Islet of Langerhans (tissue), 1 donor: ENCODE measurements around the gene RARA.
"Not testable (repeated sequence)": the region's sequence is repeated elsewhere in the genome, so short reads cannot be mapped to it uniquely, and the experiment has no call there.

Experiments used
- FAIRE-seq: peaks from one replicate; lab custom pipeline; 2011; peaks lifted over from hg19 to GRCh38; lab: Jason Lieb, UNC

The RARA gene

GRCh38 chr17:40358323-40359038, 49.5 kb downstream of the RARA start:
- no peak for FAIRE-seq

GRCh38 chr17:40360091-40360490, 51.1 kb downstream of the RARA start:
- FAIRE-seq, result no peak

DNA sequence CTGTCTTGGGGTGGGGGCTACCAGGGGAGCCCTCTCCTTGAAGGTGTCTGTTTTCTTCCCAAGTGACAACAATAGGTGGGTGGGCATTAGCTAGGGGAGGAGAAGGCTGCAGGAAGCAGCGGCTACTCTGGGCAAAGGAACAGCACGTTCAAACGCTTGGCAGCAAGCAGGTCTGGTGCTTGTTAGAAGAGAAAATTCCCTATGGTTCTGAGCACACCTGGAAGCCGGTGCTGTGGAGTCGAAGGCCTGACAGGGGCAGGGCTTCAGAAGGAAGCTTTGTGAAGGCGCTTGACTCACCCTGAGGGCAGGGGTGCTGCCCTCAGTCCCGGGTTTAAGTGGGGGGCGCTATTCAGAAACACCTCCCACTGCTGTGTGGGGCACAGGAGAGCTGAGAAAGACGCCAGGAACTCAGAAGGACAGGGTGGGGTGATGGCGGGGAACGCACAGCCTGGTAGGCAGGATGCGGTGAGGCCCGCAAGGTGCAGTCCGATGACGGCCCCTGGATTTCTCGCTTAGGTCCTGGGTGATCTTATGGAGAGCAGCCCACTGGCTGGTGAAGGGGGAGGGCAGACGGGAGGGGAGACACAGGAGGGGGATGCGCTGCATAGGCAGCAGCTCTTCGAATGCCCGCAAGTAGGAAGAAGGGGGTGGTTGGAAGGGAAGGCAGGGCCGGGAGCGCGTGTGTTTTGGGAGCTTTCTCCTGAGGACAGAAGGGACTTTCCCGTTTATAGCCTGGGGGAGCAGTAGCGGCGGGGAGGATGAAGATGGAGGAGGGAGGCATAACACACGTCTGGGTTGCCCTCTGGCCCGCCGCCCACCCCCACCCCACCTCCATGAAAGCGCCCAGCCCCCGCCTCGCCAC, 52.3 kb downstream of the RARA start:
- FAIRE-seq, result no peak

- no peak for FAIRE-seq
Measured at GRCh38 chr17:40361925-40362695, 53.1 kb downstream of the RARA start.

- no peak for FAIRE-seq
Measured at GRCh38 chr17:40362696-40363110, 53.7 kb downstream of the RARA start.

DNA sequence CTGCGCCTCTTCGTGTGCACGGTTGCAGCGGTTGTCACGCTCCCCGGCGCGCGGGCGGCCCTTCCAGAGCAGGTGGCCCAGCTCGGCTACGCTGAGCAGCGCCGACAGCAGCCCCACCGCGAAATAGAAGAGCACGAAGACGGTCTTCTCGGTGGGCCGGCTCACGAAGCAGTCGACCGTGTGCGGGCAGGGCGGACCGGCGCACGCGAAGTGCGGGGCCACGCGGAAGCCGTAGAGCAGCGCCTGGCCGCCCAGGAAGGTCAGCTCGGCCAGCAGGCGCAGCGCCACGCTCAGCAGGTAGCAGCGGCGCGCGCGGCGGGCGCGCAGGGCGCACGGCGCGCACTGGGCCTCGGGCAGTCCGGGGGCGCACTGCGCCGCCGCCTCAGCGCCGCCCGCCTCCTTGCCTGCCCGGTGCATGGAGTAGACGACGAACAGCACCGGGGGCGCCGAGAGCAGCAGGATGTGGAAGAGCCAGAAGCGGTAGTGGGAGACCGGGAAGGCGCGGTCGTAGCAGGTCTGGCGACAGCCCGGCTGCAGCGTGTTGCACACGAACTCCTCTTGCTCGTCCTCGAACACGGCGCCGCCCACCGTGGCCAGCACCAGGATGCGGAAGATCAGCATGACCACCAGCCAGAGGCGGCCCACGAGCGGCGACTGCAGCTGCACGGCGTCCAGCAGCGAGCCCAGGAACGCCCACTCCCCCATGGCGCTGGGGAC, 54.3 kb downstream of the RARA start:
- FAIRE-seq, result no peak

DNA sequence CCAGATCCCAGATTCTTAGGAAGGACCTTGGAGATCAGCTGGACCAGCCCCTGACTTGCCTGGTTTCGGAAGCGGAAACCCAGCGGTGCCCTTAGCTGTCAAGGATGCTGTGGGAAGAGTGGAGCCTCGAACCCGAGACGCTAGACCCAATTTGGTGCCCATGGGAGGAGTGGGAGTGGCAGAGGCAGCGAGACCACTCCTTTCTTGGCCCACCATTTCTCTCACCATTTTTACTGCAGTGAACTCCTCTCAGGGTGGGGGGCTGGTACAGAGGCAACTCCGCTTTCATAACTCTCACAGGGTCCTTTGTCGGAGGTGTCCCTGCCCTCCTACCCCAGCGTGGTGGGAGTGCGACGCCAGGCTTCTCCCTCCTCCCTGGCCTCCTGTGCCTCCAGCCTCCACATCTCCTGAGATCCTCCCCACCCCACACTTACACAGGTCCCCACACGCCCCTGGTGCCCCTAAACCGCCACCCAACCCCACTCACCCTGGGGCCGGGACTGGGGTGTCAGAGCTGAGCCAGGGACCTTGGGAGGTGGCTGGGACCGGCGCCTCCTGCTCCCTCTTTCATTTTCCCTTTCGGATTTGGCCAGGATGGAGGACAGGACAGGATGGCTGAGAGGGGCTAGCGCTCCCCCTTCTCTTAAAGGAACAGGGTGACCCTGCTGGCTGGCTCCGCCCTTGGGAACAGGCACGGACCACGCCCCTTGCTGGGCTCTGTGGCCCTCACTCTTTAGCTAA, 55.3 kb downstream of the RARA start, which contains the start of gene GJD3:
TSS of gene GJD3 (minus strand) at position 617 of the 741 bp plus-strand sequence. CDS start 922 bp downstream, outside the sequence.
- no peak for FAIRE-seq

- FAIRE-seq, result no peak
Measured at GRCh38 chr17:40364906-40365305, 55.9 kb downstream of the RARA start.

DNA sequence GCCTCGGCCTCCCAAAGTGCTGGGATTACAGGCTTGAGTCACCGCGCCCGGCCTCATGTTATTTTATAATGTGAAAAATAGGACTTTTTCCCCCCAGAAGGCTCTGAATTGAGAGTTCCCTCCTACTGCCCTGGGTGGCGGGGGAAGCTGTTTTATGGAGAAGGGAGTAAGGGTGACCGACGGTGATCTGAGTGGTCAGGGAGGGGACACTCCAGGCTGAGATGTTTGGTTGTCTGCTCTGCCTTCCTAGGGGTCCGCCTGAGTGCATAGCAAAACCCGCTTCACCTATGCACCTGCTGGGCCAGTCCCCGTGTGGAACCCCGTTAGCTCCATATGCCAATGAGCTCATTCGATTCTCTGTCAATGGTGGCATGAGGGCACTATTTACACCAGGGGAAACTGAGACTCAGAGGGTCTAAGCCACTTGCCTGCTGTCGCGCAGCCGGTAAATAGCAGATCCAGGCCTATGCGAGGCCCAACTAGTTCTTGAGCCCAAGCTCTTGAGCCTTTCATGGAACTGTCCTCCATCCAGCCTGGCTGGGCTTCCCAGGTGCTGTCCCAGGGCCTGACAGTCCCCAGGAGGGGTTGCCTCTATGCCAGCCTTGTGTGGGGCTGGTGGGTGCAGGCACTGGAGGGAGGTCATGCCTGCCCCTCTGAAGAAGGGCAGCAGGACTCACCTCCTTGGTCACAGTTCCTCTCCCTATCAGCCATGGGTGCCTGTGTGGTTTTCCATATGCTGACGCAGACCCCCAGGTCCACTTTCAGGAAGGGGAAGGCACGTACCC, 57.3 kb downstream of the RARA start:
- no peak for FAIRE-seq

DNA sequence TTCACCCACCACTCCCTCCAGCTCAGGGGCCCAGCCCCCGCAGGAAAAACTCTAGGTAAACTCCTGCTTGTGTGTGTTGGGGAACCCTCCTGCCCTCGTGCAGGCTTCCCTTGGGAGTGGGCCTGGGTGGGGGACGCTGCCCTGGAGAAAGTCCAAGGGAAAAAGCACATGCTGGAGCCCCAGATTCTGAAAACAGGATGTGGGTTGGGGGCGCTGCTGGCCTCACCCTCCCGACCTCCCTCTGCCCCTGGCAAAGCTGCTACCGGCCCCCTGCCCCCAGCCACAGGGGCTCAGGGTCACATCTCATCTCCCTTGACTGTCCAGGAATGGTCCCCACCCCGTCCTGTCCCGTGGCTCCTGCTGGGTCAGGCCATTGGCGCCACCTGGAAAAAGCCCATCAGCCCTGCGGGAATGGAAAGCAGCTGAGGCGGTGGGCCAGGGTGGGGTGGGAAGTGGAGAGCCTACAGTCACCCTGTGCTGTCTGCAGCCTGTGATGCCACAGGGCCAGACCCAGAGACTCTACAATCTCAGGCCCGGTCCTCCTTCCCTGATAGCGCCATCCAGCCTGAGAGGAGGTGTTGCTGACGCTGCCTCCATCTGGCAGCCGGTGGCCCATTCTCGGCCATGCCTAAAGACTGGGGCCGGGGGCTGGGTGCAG, 58.0 kb downstream of the RARA start:
- no peak for FAIRE-seq

DNA sequence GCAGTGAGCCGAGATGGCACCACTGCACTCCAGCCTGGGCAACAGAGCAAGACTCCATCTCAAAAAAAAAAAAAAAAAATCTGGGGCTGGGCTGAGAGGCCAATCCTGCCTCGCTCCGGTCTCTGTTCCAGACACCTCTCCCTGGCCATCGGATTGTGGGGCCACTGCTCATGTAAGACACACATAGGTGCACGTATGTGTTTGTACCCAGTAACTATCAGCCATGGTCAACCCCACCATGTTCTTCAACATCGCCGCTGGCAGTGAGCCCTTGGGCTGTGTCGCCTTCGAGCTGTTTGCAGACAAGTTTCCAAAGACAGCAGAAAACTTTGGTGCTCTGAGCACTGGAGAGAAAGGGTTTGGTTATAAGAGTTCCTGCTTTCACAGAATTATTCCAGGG, 58.7 kb downstream of the RARA start:
- FAIRE-seq, result not testable (repeated sequence)

DNA sequence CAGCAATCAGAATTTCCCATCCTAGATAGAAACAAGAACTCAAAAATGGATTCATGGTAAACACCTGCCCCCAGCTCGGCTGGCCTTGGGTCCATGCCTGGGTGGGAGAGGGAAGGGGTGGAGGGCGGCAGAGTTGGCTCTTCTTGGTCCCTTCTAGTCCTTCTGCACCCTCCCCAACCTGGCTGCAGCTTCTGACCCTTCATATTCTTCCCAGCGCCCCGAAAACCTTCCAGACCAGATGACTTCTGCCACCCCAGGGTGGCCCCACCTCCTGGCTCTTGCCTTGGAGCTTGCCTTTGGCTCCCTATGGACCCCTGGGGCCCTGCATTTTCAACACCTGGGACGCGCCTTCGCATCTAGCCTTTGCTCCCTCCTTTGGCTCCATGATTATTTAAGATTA, 60.9 kb downstream of the RARA start:
- no peak for FAIRE-seq

DNA sequence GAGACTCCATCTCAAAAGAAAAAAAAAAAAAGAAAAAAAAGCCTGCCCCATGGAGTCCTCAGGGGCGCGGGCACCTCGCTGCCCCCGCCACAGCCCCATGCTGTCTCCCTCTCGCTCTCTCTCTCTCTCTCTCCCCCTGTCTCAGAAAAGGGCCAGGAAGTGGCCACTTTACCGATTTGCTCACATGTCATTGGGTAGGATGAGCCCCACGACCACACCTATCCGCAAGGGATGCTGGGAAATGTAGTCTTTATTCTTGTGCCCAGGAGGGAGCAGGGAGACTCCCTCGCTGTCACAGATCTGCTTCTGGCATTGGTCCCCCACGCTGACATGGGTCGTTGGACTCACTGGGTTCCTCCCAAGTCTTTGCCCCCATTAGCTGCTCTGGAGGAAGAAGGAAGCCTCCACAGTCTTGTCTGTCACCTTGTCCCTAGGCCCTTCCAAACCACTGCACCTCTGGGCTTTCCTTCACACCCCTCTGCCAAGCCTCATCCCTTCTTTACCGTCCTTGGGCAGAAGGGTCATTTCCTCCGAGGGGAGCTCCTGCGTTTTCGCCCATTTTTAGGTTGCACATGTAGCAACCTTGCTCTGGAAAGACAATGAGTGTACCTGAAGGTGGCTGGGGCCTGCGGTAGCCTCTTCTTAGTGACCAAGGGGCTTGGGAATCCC, 62.4 kb downstream of the RARA start:
- FAIRE-seq, result no peak

DNA sequence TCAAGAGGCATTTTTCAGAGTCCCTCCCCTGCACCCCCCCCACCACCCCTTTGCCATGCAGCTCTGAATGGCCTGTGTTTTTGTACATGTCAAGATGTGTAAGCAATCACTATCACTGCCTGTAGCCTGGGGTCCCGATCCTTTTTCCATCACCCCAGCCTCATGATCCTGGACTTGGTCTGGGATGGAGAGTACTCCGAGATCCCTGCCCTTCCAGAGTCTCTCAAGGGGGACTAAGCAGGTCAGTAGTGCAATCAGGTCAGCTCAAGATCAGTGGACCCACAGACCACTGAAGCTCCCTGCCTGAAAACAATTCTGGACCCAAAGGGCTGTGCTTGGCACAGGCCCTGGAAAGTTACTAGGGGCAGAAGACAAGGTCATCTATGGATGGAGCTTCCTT, 63.1 kb downstream of the RARA start:
- no peak for FAIRE-seq

DNA sequence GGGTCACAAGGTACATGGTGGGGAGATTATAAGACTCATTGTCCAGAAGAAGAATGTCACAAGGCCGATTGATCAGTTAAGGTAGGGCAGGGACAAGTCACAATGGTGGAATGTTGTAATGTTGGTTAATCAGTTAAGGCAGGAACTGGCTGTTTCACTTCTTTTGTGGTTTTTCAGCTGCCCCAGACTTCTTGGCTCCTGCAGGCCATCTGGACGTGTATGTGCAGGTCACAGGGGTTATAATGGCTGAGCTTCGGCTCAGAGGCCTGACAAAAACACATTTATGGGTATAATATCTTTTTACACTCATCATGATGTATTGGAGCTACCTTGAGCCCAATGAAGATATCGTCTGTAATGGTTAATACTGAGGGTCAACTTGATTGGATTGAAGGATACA, 63.7 kb downstream of the RARA start:
- FAIRE-seq, result not testable (repeated sequence)

GRCh38 chr17:40373324-40373723, 64.3 kb downstream of the RARA start:
- no peak for FAIRE-seq

- no peak for FAIRE-seq
Measured at GRCh38 chr17:40373999-40374398, 65.0 kb downstream of the RARA start.

GRCh38 chr17:40374821-40375498, 66.0 kb downstream of the RARA start:
- FAIRE-seq, result no peak

DNA sequence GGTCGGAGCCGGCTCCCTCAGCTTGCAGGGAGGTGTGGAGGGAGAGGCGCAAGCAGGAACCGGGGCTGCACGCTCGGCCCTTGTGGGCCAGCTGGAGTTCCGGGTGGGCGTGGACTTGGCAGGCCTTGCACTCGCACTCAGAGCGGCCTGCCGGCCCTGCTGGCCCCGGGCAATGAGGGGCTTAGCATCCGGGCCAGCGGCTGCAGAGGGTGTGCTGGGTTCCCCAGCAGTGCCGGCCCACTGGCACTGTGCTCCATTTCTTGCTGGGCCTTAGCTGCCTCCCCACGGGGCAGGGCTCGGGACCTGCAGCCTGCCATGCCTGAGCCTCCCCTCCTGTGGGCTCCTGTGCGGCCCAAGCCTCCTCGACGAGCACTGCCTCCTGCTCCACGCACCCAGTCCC, 66.8 kb downstream of the RARA start:
- FAIRE-seq, result not testable (repeated sequence)
